H1 (cell line): ENCODE results near the gene TAS2R42.

Experiments
- CTCF ChIP-seq, 3 experiments: IDR thresholded peaks; 1 replicate in 2 of 3; 2 replicates in 1 of 3; pipeline versions ENCODE4 v1.5.1 to v1.6.1; 2011; ENCODE audit warnings: low read length in 3 of 3, mild to moderate bottlenecking in 3 of 3, inconsistent platforms in 2 of 3, low read depth in 1 of 3, moderate library complexity in 1 of 3; ENCODE audit not compliant: insufficient read depth in 1 of 3; ENCODE audit errors: control extremely low read depth in 1 of 3
- KDM4A ChIP-seq: IDR thresholded peaks from one replicate; pipeline ENCODE4 v1.7.1; 2012; ENCODE audit warnings: low read depth, mild to moderate bottlenecking, moderate library complexity, low read length, inconsistent platforms; ENCODE audit not compliant: severe bottlenecking
- PHF8 ChIP-seq: fragments of 200-600 bp; sonication (generic); conservative IDR thresholded peaks from 2 replicates; pipeline ENCODE4 v1.7.1; 2012; ENCODE audit warnings: low read depth, mild to moderate bottlenecking, inconsistent platforms, low read length, moderate library complexity
- POLR2A ChIP-seq, 2 experiments: IDR thresholded peaks; 1 replicate in 1 of 2; 2 replicates in 1 of 2; pipeline ENCODE4 v1.6.1; 2011; ENCODE audit warnings: low read depth in 2 of 2, low read length in 2 of 2, mild to moderate bottlenecking in 2 of 2; ENCODE audit errors: control extremely low read depth in 1 of 2
- SIN3A ChIP-seq, 2 experiments: IDR thresholded peaks in 1 of 2; conservative IDR thresholded peaks in 1 of 2; 2 replicates each; pipeline ENCODE4 v1.6.1; 2011 to 2012; ENCODE audit warnings: low read length in 2 of 2, improper control_type of control experiment in 1 of 2, low read depth in 1 of 2, mild to moderate bottlenecking in 1 of 2

GRCh38 chr12:11233532-11233931 lies 46.8 kb upstream of the TAS2R42 start:
- TF ChIP-seq POLR2A (IDR thresholded peaks at IDR 0.05; ENCODE audit: control extremely low read depth in 1 of 2, low read depth in 2 of 2, low read length in 2 of 2) (no peak), SIN3A (conservative IDR thresholded peaks at IDR 0.05 in 1 of 2, IDR thresholded peaks at IDR 0.05 in 1 of 2; ENCODE audit: low read depth in 1 of 2, low read length in 2 of 2) (no peak), PHF8 (no peak), KDM4A (no peak), CTCF (IDR thresholded peaks at IDR 0.05; ENCODE audit: control extremely low read depth in 1 of 3, insufficient read depth in 1 of 3, low read depth in 1 of 3, low read length in 3 of 3) (no peak)
